Effector memory CD4-positive, alpha-beta T cell (primary cell): ENCODE measurements around the gene CNTN4.

ENCODE experiments used
- DNase-seq, 3 donors: peaks; one replicate each; pipeline ENCODE4 v3.0.0-alpha.2; 2020
- H3K27ac ChIP-seq: 2 replicates; pipeline ENCODE4 v1.7.0; 2013; ENCODE audit warnings: mild to moderate bottlenecking, low read length, moderate library complexity; ENCODE audit not compliant: insufficient read depth, poor library complexity, severe bottlenecking
- H3K27me3 ChIP-seq: replicated peaks from 2 replicates; pipeline ENCODE4 v1.7.0; 2013; ENCODE audit warnings: mild to moderate bottlenecking, low read length; ENCODE audit not compliant: insufficient read depth, control insufficient read depth, poor library complexity, severe bottlenecking
- H3K36me3 ChIP-seq: 2 replicates; pipeline ENCODE4 v1.7.0; 2013; ENCODE audit warnings: mild to moderate bottlenecking, low read length, moderate library complexity; ENCODE audit not compliant: control insufficient read depth, insufficient read depth
- H3K4me1 ChIP-seq: 2 replicates; pipeline ENCODE4 v1.7.0; 2013; ENCODE audit warnings: low read length, mild to moderate bottlenecking; ENCODE audit not compliant: control insufficient read depth, insufficient read depth, poor library complexity, severe bottlenecking
- H3K4me3 ChIP-seq: 2 replicates; pipeline ENCODE4 v1.7.0; 2013; ENCODE audit warnings: low read length, low read depth, mild to moderate bottlenecking; ENCODE audit not compliant: insufficient read depth, poor library complexity, severe bottlenecking
- H3K9me3 ChIP-seq: 2 replicates; pipeline ENCODE4 v1.7.0; 2013; ENCODE audit warnings: mild to moderate bottlenecking, low read length, moderate library complexity; ENCODE audit not compliant: control insufficient read depth

CNTN4 gene

DNA sequence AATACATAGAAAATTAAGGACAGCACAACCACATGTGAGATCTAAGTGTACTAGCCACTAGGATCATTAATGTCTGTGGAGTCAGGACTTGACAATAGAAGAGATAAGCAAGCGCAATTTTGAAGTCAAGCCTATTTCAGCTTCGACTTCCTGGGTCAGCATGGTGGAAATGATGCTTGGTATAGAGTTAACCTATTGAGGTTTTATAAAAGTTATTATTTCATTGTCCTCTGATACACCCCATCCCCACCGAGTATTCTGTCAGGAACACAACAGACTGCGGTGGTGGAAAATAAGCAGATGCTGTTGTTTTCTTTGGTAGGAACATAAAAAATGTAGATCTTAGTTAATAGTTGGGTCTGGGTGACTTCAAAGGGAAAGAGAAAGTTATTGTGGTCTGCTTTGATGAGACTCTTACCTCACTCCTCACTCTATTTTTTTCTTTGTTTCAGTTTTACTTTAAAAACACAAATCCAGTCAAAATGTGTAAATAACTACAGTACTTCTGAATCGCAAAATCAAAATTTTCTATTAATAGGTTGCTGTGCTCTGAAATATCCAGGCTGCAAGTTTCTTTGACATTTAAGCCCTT is 929.4 kb downstream of the CNTN4 start:
- H3K4me3 ChIP-seq = no peak overlapping the region
- no peak for DNase-seq
- no peak overlapping the region for H3K27ac ChIP-seq

DNA sequence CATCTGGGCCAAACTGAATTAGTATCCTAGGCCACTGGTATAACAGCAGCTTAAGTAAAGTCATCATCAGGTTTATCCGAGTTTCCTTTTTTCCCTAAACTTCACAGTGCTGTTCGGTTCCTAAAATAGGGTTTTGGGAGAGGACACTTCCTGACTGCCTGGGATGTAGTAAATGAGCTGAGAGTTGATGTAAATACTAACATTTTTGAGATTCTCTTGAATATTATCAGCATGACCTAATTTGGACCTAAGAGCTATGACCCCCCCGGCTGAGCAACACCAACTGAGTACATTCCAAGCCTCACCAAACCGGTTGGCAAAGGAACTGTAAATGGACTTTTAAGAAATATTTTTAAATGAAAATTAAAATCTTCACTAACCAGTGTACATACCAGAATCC is 932.7 kb downstream of the CNTN4 start:
- Histone ChIP-seq H3K36me3 (no peaks in the 10 kb centered on the region), H3K4me3 (no peak overlapping the region), H3K9me3 (no peaks in the 10 kb centered on the region), H3K27ac (no peak overlapping the region), H3K27me3 (no peaks in the 10 kb centered on the region), H3K4me1 (no peaks in the 10 kb centered on the region)
- DNase-seq = no peak

More for the DNA sequence above, 929.4 kb downstream of the CNTN4 start:
- Histone ChIP-seq H3K27me3 (no peaks in the 10 kb centered on the region), H3K9me3 (no peaks in the 10 kb centered on the region), H3K36me3 (no peaks in the 10 kb centered on the region), H3K4me1 (no peaks in the 10 kb centered on the region)

DNA sequence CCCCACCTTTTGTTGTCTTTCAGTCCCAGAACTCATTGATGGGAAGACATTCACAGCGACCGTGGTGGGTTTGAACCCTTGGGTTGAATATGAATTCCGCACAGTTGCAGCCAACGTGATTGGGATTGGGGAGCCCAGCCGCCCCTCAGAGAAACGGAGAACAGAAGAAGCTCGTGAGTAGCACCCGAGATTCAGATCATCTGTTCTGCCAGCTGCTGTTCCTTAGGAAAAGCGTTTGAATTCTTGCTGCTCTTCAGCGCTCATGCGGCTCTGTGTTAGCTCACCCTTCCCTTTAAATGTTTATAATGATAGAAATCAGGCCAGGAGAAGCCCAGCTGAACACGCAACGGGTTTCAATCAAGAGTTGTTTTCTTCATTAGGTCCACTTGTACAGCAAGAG is 938.5 kb downstream of the CNTN4 start:
- Histone ChIP-seq H3K9me3 (no peaks in the 10 kb centered on the region), H3K27me3 (no peaks in the 10 kb centered on the region), H3K4me3 (no peak overlapping the region), H3K27ac (no peak overlapping the region), H3K4me1 (no peaks in the 10 kb centered on the region), H3K36me3 (no peaks in the 10 kb centered on the region)
- no peak for DNase-seq

DNA sequence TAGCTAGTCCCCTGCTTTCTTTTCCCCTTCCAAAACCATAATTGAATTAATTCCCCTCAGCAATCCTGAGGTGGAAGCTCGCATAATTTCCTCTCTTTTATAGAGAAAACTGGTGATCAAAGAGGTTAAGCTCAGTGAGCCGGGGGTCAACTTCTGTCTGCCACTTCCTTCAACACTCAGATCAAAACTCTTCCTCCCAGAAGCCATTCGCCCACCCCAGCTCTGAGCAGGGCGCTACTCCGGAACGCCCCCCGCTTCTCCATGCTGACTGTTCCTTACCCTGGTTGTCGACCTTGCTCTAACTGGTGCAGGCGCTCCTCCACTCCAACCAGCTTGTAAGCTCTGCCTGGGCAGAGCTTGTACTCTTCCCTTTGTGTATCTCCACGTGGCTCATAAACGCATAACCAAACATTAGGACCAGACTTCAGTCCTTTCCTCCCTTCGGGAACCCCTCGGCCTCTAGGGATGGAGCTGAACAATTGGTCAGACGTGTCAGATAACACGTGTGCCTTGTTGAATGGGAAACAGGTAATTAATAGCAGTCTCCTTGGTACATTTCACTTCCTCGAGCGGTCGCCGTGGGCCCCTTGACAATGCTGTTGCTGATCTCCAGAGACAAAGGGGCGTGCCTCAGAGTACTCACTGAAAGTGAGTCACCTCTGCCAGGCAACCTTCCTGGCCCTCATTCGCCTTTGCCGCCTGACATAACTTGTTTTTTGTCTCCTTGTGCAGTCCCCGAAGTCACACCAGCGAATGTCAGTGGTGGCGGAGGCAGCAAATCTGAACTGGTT is 939.7 kb downstream of the CNTN4 start:
- no peak overlapping the region for H3K4me3 ChIP-seq
- H3K9me3 ChIP-seq = no peaks in the 10 kb centered on the region
- H3K36me3 ChIP-seq = no peaks in the 10 kb centered on the region
- H3K27me3 ChIP-seq = no peaks in the 10 kb centered on the region
- no peaks in the 10 kb centered on the region for H3K4me1 ChIP-seq
- no peak overlapping the region for H3K27ac ChIP-seq
- no peak for DNase-seq

DNA sequence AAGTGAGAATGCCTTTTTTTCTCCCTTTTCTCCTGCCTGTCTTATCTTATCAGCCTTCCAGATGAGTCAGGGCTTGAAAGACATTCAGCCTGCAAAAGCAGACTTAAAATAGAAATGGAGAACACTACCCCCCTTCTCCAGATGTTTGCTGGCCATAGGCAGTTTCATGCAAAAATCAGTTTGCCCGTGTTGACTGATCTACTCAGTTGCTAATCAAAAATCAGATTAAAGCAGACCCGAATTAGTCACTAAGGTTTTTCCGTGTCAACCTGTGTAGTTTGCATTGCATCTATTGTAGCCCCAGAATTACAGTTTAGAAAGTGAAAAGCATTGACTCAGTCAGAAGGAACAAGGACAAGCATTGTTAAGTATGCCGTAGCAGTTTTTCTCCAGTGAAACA is 955.3 kb downstream of the CNTN4 start:
- H3K9me3 ChIP-seq = no peaks in the 10 kb centered on the region
- H3K4me3 ChIP-seq = no peak overlapping the region
- no peaks in the 10 kb centered on the region for H3K4me1 ChIP-seq
- no peaks in the 10 kb centered on the region for H3K36me3 ChIP-seq
- H3K27ac ChIP-seq = no peak overlapping the region
- no peak for DNase-seq
- H3K27me3 ChIP-seq = no peaks in the 10 kb centered on the region

DNA sequence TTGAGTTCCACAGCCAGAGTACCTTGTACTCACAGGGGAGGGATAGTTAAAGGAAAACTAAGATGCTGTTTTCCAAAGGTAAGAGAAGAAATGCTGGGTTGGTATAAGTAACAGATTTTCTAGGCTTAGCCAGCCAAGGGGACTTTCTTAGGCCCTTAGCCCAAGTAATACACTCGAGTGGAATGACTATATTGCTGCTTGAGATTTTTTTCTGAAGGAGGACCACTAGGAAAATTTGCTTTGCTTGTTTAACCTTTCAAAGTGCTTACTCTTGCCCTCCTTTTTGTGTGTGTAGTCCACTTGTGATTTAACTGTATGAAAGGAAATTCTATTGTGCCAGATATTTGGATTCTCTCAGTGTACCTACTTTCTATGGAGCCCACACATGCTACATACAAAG is 961.0 kb downstream of the CNTN4 start:
- Histone ChIP-seq H3K4me3 (no peak overlapping the region), H3K9me3 (no peaks in the 10 kb centered on the region), H3K27me3 (no peaks in the 10 kb centered on the region), H3K36me3 (no peaks in the 10 kb centered on the region), H3K27ac (no peak overlapping the region), H3K4me1 (no peaks in the 10 kb centered on the region)
- no peak for DNase-seq

DNA sequence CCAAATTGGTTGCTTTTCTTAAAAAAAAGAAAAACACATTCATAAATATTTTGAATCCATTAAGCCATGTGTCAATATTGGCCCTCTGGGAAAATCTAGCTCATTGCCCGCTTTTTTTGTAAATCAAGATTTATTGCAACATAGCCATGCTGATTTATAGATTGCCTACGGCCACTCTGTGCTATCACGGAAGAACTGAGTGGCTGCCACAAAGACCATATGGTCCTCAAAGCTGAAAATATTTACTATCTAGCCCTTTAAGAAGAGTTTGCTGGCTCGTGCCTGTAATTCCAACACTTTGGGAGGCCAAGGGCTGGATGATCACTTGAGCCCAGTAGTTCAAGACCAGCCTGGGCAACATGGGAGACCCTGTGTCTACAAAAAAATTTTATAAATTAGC is 965.6 kb downstream of the CNTN4 start:
- H3K27me3 ChIP-seq = no peaks in the 10 kb centered on the region
- H3K4me3 ChIP-seq = no peak overlapping the region
- H3K36me3 ChIP-seq = no peaks in the 10 kb centered on the region
- no peak for DNase-seq
- no peak overlapping the region for H3K27ac ChIP-seq
- no peaks in the 10 kb centered on the region for H3K9me3 ChIP-seq
- H3K4me1 ChIP-seq = no peaks in the 10 kb centered on the region

DNA sequence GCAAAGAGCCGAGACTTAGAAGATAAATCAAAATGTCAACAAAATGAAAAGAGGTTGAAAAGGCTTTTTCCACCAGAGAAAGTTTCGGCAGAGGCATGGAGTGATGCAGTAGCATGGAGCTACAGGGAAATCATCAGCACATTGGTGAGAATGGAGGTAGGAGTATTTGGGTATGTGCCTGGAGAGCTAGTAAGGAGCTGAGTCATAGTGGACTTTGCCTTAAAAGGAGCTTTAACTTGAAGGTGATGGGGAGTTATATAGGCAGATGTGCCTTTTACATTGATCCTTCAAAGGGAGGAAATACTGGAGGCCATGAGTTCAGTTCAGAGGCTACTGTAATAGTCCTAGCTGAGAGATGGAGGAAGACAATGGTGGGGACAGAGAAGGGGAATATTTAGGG is 967.2 kb downstream of the CNTN4 start:
- Histone ChIP-seq H3K9me3 (no peaks in the 10 kb centered on the region), H3K27ac (no peak overlapping the region), H3K4me3 (no peak overlapping the region), H3K36me3 (no peaks in the 10 kb centered on the region), H3K4me1 (no peaks in the 10 kb centered on the region), H3K27me3 (no peaks in the 10 kb centered on the region)
- DNase-seq = no peak

DNA sequence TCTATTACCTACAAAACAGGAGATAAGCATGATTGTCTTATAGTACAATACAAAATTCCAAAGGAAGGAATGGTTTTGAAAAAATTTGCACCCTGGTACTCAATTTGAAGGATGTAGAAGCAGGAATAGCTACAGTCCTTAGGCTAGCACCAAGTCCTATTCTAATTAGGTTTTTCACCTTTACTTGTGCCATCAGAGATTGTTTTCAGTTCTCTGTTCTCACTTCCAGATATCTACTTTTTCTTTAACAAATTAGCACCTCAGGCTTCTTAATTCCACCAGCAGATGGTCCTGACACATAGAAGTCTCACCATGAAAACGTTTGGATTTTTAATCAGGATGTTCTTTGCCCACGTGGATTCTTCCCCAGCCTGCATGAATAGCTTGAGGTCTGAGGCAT is 967.7 kb downstream of the CNTN4 start:
- no peak overlapping the region for H3K4me3 ChIP-seq
- DNase-seq = no peak
- no peak overlapping the region for H3K27ac ChIP-seq
- H3K4me1 ChIP-seq = no peaks in the 10 kb centered on the region
- no peaks in the 10 kb centered on the region for H3K36me3 ChIP-seq
- H3K9me3 ChIP-seq = no peaks in the 10 kb centered on the region
- no peaks in the 10 kb centered on the region for H3K27me3 ChIP-seq

DNA sequence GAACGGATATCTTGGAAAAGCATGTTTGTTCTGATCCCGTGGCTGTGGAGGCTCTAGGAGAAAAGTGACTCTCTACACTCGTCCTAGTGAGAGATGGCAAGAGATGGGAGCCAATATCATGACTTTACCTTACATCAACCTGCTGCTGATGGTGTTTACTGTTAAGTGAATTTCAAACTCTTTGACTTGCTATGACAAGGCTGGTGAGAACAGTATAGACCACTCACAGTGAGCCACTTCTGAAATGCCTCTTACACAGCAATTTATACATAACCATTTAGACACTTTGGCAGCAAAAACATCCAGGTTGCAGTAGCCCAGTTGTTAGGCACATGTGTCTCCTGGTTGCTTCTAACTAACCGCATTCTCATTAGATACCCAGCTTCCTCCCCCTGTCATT is 968.2 kb downstream of the CNTN4 start:
- no peaks in the 10 kb centered on the region for H3K27me3 ChIP-seq
- no peaks in the 10 kb centered on the region for H3K36me3 ChIP-seq
- H3K4me1 ChIP-seq = no peaks in the 10 kb centered on the region
- H3K27ac ChIP-seq = no peak overlapping the region
- no peak overlapping the region for H3K4me3 ChIP-seq
- DNase-seq = no peak
- no peaks in the 10 kb centered on the region for H3K9me3 ChIP-seq
